T-helper 1 cell treated with Interleukin-12 subunit alpha and Interleukin-12 subunit beta and Interleukin-4 antibody, amounts not matched to agents 30 μg/mL and 1 μg/mL, for 36 hours (primary cell): Measurements from ENCODE around the gene CGB1.

ENCODE experiments used
- H3K27ac Mint-ChIP-seq: one replicate; pipeline ENCODE4 v1.8.0; 2021; ENCODE audit warnings: mild to moderate bottlenecking, mixed read lengths
- H3K27me3 Mint-ChIP-seq: one replicate; pipeline ENCODE4 v1.8.0; 2021; ENCODE audit warnings: low read depth, mixed read lengths
- H3K36me3 Mint-ChIP-seq: one replicate; pipeline ENCODE4 v1.8.0; 2021; ENCODE audit warnings: low read depth, mixed read lengths
- H3K4me1 Mint-ChIP-seq: one replicate; pipeline ENCODE4 v1.8.0; 2021; ENCODE audit warnings: low read depth, mixed read lengths
- H3K4me3 Mint-ChIP-seq: one replicate; pipeline ENCODE4 v1.8.0; 2021; ENCODE audit warnings: mild to moderate bottlenecking, moderate library complexity, mixed read lengths
- H3K9me3 Mint-ChIP-seq: one replicate; pipeline ENCODE4 v1.8.0; 2021; ENCODE audit warnings: mixed read lengths

Gene CGB1

GRCh38 chr19:48986211-48986610, 50.5 kb downstream of the CGB1 start:
- Mint-ChIP-seq H3K9me3 (no peaks in the 10 kb centered on the region), H3K27ac (no peak overlapping the region), H3K27me3 (no peaks in the 10 kb centered on the region), H3K36me3 (peaks cover 31% of the 10 kb centered on the region), H3K4me1 (peaks cover 13% of the 10 kb centered on the region), H3K4me3 (no peak overlapping the region)

- H3K9me3 Mint-ChIP-seq: no peaks in the 10 kb centered on the region
- no peak overlapping the region for H3K27ac Mint-ChIP-seq
- no peaks in the 10 kb centered on the region for H3K27me3 Mint-ChIP-seq
- H3K36me3 Mint-ChIP-seq: peaks cover 29% of the 10 kb centered on the region
- H3K4me3 Mint-ChIP-seq: no peak overlapping the region
- H3K4me1 Mint-ChIP-seq: peaks cover 12% of the 10 kb centered on the region
Observed at GRCh38 chr19:48985711-48986110, 51.0 kb downstream of the CGB1 start.
